Activated CD4-positive, alpha-beta T cell treated with anti-CD3 and anti-CD28 coated beads, Interleukin-2, amount 10 ng/mL, durations not matched to agents 24 days and 14 days (primary cell): ENCODE results near the gene CENPW. TPM values are rescaled to one million over a fixed set of nuclear protein-coding genes. Genes with fewer than 3 reads are reported as not detected.

Experiments used
- DNase-seq: peaks from one replicate; pipeline ENCODE4 v3.0.0; 2022
- H3K27ac Mint-ChIP-seq: one replicate; pipeline ENCODE4 v1.8.0; 2022; ENCODE audit warnings: mild to moderate bottlenecking, mixed read lengths
- H3K27me3 Mint-ChIP-seq: one replicate; pipeline ENCODE4 v1.8.0; 2022; ENCODE audit warnings: mixed read lengths
- H3K36me3 Mint-ChIP-seq: one replicate; pipeline ENCODE4 v1.8.0; 2022; ENCODE audit warnings: low read depth, mild to moderate bottlenecking, mixed read lengths
- H3K4me1 Mint-ChIP-seq: one replicate; pipeline ENCODE4 v1.8.0; 2021; ENCODE audit warnings: mixed read lengths
- H3K4me3 Mint-ChIP-seq: one replicate; pipeline ENCODE4 v1.8.0; 2022; ENCODE audit warnings: mild to moderate bottlenecking, moderate library complexity, mixed read lengths
- H3K9me3 Mint-ChIP-seq: one replicate; pipeline ENCODE4 v1.8.0; 2021; ENCODE audit warnings: mixed read lengths
- intact Hi-C: fragments of 100-400 bp; cut with micrococcal nuclease; formaldehyde crosslinking; loops from one replicate; pipeline ENCODE4 v1.15.1; 2023
- total RNA-seq: library from RNA; stranded (reverse); gene quantifications from 2 replicates; pipeline ENCODE4 v1.2.3, GENCODE V29; 2022

CENPW gene
- total RNA-seq, 1 donor from 2014 or later: 45.8 TPM

DNA sequence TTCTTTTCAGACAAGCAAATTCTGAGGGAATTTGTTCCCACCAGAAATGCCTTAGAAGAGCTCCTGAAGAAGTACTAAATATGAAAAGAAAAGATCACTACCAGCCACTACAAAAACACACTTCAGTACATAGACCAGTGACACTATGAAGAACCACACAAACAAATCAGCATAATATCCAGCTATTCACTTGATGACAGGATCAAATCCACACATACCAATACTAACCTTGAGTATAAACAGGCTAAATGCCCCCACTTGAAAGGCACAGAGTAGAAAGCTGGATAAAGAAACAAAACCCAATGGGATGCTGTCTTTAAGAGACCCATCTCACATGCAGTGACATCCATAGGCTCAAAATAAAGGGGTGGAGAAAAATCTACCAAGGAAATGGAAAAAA is 43.3 kb downstream of the CENPW start:
- Mint-ChIP-seq H3K27me3 (no peaks in the 10 kb centered on the region), H3K4me1 (no peaks in the 10 kb centered on the region), H3K9me3 (peaks cover 12% of the 10 kb centered on the region), H3K36me3 (no peaks in the 10 kb centered on the region), H3K4me3 (no peak overlapping the region), H3K27ac (no peak overlapping the region)
- intact Hi-C loops: no loop called here
- DNase-seq: no peak

DNA sequence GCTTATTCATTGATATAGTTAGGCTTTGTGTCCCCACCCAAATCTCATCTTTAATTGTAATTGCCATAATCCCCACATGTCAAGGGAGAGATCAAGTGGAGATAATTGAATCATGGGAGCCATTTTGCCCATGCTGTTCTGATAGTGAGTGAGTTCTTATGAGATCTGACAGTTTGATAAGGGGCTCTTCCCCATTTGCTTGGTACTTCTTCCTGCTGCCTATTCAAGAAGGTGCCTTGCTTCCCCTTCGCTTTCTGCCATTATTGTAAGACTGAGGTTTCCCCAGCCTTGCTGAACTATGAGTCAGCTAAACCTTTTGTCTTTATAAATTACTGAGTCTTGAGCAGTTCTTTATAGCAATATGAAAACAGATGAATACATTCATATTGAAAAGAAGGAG is 45.6 kb downstream of the CENPW start:
- no peak for DNase-seq
- H3K27ac Mint-ChIP-seq: no peak overlapping the region
- H3K4me3 Mint-ChIP-seq: no peak overlapping the region
- no peaks in the 10 kb centered on the region for H3K27me3 Mint-ChIP-seq
- no peaks in the 10 kb centered on the region for H3K36me3 Mint-ChIP-seq
- H3K9me3 Mint-ChIP-seq: peaks cover 12% of the 10 kb centered on the region
- intact Hi-C loops: no loop called here
- H3K4me1 Mint-ChIP-seq: no peaks in the 10 kb centered on the region

DNA sequence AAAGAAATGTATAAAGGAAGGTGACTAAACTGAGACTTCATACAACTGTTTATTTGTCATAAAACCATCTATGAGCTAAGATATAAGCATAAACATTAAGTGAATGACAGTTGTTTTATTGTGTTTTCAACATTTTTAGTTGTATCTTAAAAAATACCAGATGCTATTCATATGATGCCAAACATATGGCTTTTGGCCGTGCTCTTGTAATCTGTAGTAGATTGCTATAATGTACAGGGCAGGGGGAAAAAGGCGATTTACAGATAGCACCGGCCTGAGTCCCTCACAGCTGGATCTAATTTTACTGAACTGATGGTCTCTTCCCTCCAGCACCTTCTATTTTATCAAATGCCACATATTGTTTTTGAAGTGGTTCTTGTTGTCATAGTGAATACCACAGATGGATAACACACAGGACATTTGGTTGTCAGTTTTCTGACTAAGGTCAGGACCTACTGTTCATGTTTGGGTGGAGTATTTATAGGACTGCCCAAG is 48.2 kb downstream of the CENPW start:
- Mint-ChIP-seq H3K36me3 (no peaks in the 10 kb centered on the region), H3K27ac (no peak overlapping the region), H3K4me1 (no peaks in the 10 kb centered on the region), H3K27me3 (peaks cover 2% of the 10 kb centered on the region), H3K9me3 (peaks cover 8% of the 10 kb centered on the region), H3K4me3 (no peak overlapping the region)
- intact Hi-C loops: no loop called here
- DNase-seq: no peak

DNA sequence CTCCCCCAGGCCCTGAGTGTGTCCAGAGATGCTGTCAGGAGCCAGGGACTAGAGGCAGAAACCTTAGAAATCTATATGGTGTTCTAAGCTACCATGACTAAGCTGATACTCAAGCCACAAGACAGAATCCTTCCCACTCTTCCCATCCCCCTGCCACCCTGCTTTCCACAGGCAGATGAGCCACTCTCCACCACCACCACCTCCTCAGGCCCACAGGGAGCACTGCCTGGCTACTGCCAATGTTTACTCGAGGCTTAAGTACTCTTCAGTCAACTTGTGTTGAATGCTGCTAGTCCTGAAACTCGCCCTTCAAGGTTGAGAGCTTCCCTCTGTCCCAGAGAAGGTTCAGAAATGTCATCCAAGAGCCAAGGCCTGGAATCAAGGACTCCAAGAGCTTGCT is 56.2 kb downstream of the CENPW start:
- Mint-ChIP-seq H3K36me3 (no peaks in the 10 kb centered on the region), H3K4me3 (no peak overlapping the region), H3K27ac (no peak overlapping the region), H3K9me3 (no peaks in the 10 kb centered on the region), H3K27me3 (peaks cover 2% of the 10 kb centered on the region), H3K4me1 (no peaks in the 10 kb centered on the region)
- DNase-seq: no peak
- intact Hi-C loops: no loop called here
